WTC11 (cell line): ENCODE results near the gene SDHB. TPM values are rescaled to one million over a fixed set of nuclear protein-coding genes. Genes with fewer than 3 reads are reported as not detected.

ENCODE experiments used
- ATAC-seq: fragments of 200-7000 bp; cut with Tn5 transposase; 2 replicates; pipeline ENCODE4 v1.10.0; 2021; ENCODE audit warnings: mild to moderate bottlenecking, moderate library complexity
- CTCF ChIA-PET: fragments of 300-600 bp; sonication (Branson Sonifier 250); formaldehyde crosslinking; loops from one replicate; lab custom pipeline; 2021; ENCODE audit warnings: antibody characterized with exemption; lab: Charles Lee
- POLR2A ChIA-PET: fragments of 350-600 bp; sonication (Branson Sonifier 250); formaldehyde crosslinking; loops from one replicate; lab custom pipeline; 2021; ENCODE audit warnings: antibody characterized with exemption; lab: Charles Lee
- DNase-seq: peaks from one replicate; pipeline ENCODE4 v3.0.0; 2021; ENCODE audit warnings: low spot score
- H3K27ac Mint-ChIP-seq: 2 replicates; pipeline ENCODE4 v1.8.0; 2021; ENCODE audit warnings: mixed read lengths
- H3K27me3 Mint-ChIP-seq: 2 replicates; pipeline ENCODE4 v1.8.0; 2021; ENCODE audit warnings: low read depth, mild to moderate bottlenecking, moderate library complexity, mixed read lengths
- H3K36me3 Mint-ChIP-seq: 2 replicates; pipeline ENCODE4 v1.8.0; 2021; ENCODE audit warnings: mixed read lengths
- H3K4me1 Mint-ChIP-seq: 2 replicates; pipeline ENCODE4 v1.8.0; 2022; ENCODE audit warnings: mixed read lengths
- H3K4me3 Mint-ChIP-seq: 2 replicates; pipeline ENCODE4 v1.8.0; 2021; ENCODE audit warnings: mild to moderate bottlenecking, moderate library complexity, mixed read lengths
- H3K9me3 Mint-ChIP-seq: 2 replicates; pipeline ENCODE4 v1.8.0; 2021; ENCODE audit warnings: mixed read lengths
- CREB1 ChIP-seq: sonication (generic); formaldehyde crosslinking; IDR thresholded peaks from 2 replicates; pipeline ENCODE4 v1.8.0; 2023; ENCODE audit warnings: mild to moderate bottlenecking, missing genetic modification reagents
- EMX1 ChIP-seq: fragments of 250-450 bp; sonication (Bioruptor Pico); IDR thresholded peaks from 2 replicates; pipeline ENCODE4 v1.8.0; 2021; ENCODE audit warnings: mild to moderate bottlenecking
- JAZF1 ChIP-seq: fragments of 250-450 bp; sonication (Bioruptor Pico); IDR thresholded peaks from 2 replicates; pipeline ENCODE4 v1.9.0; 2021; ENCODE audit warnings: moderate library complexity, mild to moderate bottlenecking, inconsistent platforms
- KAT7 ChIP-seq: sonication (generic); formaldehyde crosslinking; IDR thresholded peaks from 2 replicates; pipeline ENCODE4 v1.8.1; 2023; ENCODE audit warnings: missing genetic modification reagents, mild to moderate bottlenecking, borderline replicate concordance
- MYBL2 ChIP-seq: sonication (generic); formaldehyde crosslinking; IDR thresholded peaks from 2 replicates; pipeline ENCODE4 v1.8.1; 2023; ENCODE audit warnings: mild to moderate bottlenecking, moderate library complexity, missing genetic modification reagents
- NFYB ChIP-seq: sonication (generic); formaldehyde crosslinking; conservative IDR thresholded peaks from 2 replicates; pipeline ENCODE4 v1.8.0; 2022; ENCODE audit warnings: low read depth, missing genetic modification reagents
- OVOL2 ChIP-seq: fragments of 250-450 bp; sonication (Bioruptor Pico); IDR thresholded peaks from 2 replicates; pipeline ENCODE4 v1.9.0; 2021; ENCODE audit warnings: mild to moderate bottlenecking, borderline replicate concordance
- PRRX2 ChIP-seq: fragments of 250-450 bp; sonication (Bioruptor Pico); IDR thresholded peaks from 2 replicates; pipeline ENCODE4 v1.8.0; 2021; ENCODE audit warnings: mild to moderate bottlenecking
- SP1 ChIP-seq: sonication (generic); formaldehyde crosslinking; conservative IDR thresholded peaks from 2 replicates; pipeline ENCODE4 v1.8.1; 2022; ENCODE audit warnings: missing genetic modification reagents
- TP53 ChIP-seq: sonication (generic); formaldehyde crosslinking; IDR thresholded peaks from 2 replicates; pipeline ENCODE4 v1.8.1; 2023; ENCODE audit warnings: mild to moderate bottlenecking, missing genetic modification reagents
- ZNF138 ChIP-seq: sonication (generic); formaldehyde crosslinking; conservative IDR thresholded peaks from 2 replicates; pipeline ENCODE4 v1.8.1; 2022; ENCODE audit warnings: mild to moderate bottlenecking, moderate library complexity, missing genetic modification reagents
- ZNF423 ChIP-seq: fragments of 250-450 bp; sonication (Bioruptor Pico); IDR thresholded peaks from 2 replicates; pipeline ENCODE4 v2.1.2; 2022; ENCODE audit warnings: mild to moderate bottlenecking, moderate library complexity
- total RNA-seq: library from RNA; stranded (reverse); gene quantifications from 3 replicates; pipeline ENCODE4 v1.2.3, GENCODE V29; 2021
- TF ChIP-seq, protein P1 (sequence below): fragments of 200-600 bp; IDR thresholded peaks from 2 replicates; pipeline ENCODE4 v1.8.0; 2022; ENCODE audit warnings: antibody characterized with exemption
- TF ChIP-seq, protein P2 (sequence below): sonication (generic); formaldehyde crosslinking; IDR thresholded peaks from 2 replicates; pipeline ENCODE4 v1.8.1; 2022; ENCODE audit warnings: missing genetic modification reagents, borderline replicate concordance
- TF ChIP-seq, protein P3 (sequence below): sonication (generic); formaldehyde crosslinking; IDR thresholded peaks from 2 replicates; pipeline ENCODE4 v1.8.1; 2023; ENCODE audit warnings: mild to moderate bottlenecking, missing genetic modification reagents
- TF ChIP-seq, protein P4 (sequence below): fragments of 250-450 bp; sonication (Bioruptor Pico); IDR thresholded peaks from 2 replicates; pipeline ENCODE4 v1.9.0; 2021; ENCODE audit warnings: mild to moderate bottlenecking
- TF ChIP-seq, protein P5 (sequence below): sonication (generic); formaldehyde crosslinking; IDR thresholded peaks from 2 replicates; pipeline ENCODE4 v1.8.0; 2022; ENCODE audit warnings: mild to moderate bottlenecking, missing genetic modification reagents
- TF ChIP-seq, protein P6 (sequence below): sonication (generic); formaldehyde crosslinking; IDR thresholded peaks from 2 replicates; pipeline ENCODE4 v1.8.1; 2023; ENCODE audit warnings: mild to moderate bottlenecking, missing genetic modification reagents, moderate library complexity
- TF ChIP-seq, protein P7 (sequence below): sonication (generic); formaldehyde crosslinking; IDR thresholded peaks from 2 replicates; pipeline ENCODE4 v1.8.1; 2023; ENCODE audit warnings: mild to moderate bottlenecking, missing genetic modification reagents
- TF ChIP-seq, protein P8 (sequence below): fragments of 250-450 bp; sonication (Bioruptor Pico); IDR thresholded peaks from 2 replicates; pipeline ENCODE4 v1.9.0; 2021; ENCODE audit warnings: mild to moderate bottlenecking
- TF ChIP-seq, protein P9 (sequence below): sonication (generic); formaldehyde crosslinking; IDR thresholded peaks from 2 replicates; pipeline ENCODE4 v1.8.1; 2023; ENCODE audit warnings: mild to moderate bottlenecking, missing genetic modification reagents, borderline replicate concordance

Gene SDHB
- total RNA-seq, 1 experiment from 2014 or later = 89.5 TPM

DNA sequence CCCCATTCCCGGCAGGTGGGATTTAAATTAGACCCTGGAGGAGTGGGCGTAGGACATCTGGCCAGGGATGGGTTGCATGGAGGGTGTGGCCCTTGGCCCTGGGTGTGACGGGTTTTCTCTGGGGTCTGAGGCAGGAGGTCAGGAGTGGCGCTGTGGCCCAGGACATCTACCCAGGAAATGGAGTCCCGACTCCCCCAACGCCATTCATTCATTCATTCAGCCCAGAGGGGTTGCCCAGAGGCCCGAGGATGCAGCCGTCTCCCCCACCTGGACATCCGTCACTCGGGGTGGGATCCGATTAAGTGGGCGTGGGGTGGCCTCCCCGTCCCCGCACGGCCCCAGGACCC lies 42.8 kb downstream of the SDHB start:
- Mint-ChIP-seq H3K9me3 (no peaks in the 10 kb centered on the region), H3K4me3 (peak overlapping the region; percentile 85), H3K27ac (no peak overlapping the region), H3K4me1 (peaks cover 68% of the 10 kb centered on the region), H3K27me3 (no peaks in the 10 kb centered on the region), H3K36me3 (no peaks in the 10 kb centered on the region)
- ATAC-seq (no peak), DNase-seq (no peak)
- ChIA-PET CTCF (interaction anchor here (1.5 to 2.2 kb wide), 3 partner anchors 11 to 390 kb away, joined by 7 to 16 read pairs (median 15); no protein-coding TSS in a partner anchor), POLR2A (no interaction called here)
- TF ChIP-seq, protein P1, sequence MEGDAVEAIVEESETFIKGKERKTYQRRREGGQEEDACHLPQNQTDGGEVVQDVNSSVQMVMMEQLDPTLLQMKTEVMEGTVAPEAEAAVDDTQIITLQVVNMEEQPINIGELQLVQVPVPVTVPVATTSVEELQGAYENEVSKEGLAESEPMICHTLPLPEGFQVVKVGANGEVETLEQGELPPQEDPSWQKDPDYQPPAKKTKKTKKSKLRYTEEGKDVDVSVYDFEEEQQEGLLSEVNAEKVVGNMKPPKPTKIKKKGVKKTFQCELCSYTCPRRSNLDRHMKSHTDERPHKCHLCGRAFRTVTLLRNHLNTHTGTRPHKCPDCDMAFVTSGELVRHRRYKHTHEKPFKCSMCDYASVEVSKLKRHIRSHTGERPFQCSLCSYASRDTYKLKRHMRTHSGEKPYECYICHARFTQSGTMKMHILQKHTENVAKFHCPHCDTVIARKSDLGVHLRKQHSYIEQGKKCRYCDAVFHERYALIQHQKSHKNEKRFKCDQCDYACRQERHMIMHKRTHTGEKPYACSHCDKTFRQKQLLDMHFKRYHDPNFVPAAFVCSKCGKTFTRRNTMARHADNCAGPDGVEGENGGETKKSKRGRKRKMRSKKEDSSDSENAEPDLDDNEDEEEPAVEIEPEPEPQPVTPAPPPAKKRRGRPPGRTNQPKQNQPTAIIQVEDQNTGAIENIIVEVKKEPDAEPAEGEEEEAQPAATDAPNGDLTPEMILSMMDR = no peak
- no peak for TF ChIP-seq EMX1 (CRISPR knock-in tag)
- no peak for TF ChIP-seq CREB1
- TF ChIP-seq, protein P2, sequence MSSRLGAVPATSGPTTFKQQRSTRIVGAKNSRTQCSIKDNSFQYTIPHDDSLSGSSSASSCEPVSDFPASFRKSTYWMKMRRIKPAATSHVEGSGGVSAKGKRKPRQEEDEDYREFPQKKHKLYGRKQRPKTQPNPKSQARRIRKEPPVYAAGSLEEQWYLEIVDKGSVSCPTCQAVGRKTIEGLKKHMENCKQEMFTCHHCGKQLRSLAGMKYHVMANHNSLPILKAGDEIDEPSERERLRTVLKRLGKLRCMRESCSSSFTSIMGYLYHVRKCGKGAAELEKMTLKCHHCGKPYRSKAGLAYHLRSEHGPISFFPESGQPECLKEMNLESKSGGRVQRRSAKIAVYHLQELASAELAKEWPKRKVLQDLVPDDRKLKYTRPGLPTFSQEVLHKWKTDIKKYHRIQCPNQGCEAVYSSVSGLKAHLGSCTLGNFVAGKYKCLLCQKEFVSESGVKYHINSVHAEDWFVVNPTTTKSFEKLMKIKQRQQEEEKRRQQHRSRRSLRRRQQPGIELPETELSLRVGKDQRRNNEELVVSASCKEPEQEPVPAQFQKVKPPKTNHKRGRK (CRISPR knock-in tag) = no peak
- TF ChIP-seq, protein P3, sequence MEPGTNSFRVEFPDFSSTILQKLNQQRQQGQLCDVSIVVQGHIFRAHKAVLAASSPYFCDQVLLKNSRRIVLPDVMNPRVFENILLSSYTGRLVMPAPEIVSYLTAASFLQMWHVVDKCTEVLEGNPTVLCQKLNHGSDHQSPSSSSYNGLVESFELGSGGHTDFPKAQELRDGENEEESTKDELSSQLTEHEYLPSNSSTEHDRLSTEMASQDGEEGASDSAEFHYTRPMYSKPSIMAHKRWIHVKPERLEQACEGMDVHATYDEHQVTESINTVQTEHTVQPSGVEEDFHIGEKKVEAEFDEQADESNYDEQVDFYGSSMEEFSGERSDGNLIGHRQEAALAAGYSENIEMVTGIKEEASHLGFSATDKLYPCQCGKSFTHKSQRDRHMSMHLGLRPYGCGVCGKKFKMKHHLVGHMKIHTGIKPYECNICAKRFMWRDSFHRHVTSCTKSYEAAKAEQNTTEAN (CRISPR knock-in tag) = no peak
- TF ChIP-seq, protein P4, sequence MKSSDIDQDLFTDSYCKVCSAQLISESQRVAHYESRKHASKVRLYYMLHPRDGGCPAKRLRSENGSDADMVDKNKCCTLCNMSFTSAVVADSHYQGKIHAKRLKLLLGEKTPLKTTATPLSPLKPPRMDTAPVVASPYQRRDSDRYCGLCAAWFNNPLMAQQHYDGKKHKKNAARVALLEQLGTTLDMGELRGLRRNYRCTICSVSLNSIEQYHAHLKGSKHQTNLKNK (CRISPR knock-in tag) = no peak
- TF ChIP-seq ZNF423 (CRISPR knock-in tag) = no peak
- no peak for TF ChIP-seq SP1 (CRISPR knock-in tag)
- no peak for TF ChIP-seq ZNF138 (CRISPR knock-in tag)
- TF ChIP-seq JAZF1 (CRISPR knock-in tag) = no peak

DNA sequence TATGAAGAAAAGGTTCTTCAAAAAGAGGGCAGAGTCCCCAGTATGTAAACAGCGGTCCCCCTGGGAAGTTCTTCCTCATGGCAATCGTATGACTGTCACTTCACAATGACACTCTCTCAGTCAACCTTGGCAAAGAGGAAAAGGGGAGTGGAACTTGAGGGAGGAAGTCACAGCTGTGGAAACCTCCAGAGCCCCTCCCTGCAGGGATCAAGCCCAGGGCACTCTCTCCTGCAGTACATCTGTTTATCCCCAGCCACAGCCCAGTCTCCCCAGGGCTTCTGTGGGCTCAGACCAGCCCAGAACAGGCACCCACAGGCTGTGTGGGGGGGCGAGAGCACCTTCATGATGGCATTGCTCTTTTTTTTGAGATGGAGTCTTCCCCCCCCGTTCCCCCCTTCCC lies 44.1 kb downstream of the SDHB start:
- H3K36me3 Mint-ChIP-seq = no peaks in the 10 kb centered on the region
- CTCF ChIA-PET = interaction anchor here (0.6 to 2.2 kb wide), 8 partner anchors 10 to 389 kb away, joined by 3 to 16 read pairs (median 6); no protein-coding TSS in a partner anchor
- TF ChIP-seq, protein P5, sequence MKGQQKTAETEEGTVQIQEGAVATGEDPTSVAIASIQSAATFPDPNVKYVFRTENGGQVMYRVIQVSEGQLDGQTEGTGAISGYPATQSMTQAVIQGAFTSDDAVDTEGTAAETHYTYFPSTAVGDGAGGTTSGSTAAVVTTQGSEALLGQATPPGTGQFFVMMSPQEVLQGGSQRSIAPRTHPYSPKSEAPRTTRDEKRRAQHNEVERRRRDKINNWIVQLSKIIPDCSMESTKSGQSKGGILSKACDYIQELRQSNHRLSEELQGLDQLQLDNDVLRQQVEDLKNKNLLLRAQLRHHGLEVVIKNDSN = no peak
- TF ChIP-seq, protein P6, sequence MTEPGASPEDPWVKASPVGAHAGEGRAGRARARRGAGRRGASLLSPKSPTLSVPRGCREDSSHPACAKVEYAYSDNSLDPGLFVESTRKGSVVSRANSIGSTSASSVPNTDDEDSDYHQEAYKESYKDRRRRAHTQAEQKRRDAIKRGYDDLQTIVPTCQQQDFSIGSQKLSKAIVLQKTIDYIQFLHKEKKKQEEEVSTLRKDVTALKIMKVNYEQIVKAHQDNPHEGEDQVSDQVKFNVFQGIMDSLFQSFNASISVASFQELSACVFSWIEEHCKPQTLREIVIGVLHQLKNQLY (CRISPR knock-in tag) = no peak
- TF ChIP-seq, protein P7, sequence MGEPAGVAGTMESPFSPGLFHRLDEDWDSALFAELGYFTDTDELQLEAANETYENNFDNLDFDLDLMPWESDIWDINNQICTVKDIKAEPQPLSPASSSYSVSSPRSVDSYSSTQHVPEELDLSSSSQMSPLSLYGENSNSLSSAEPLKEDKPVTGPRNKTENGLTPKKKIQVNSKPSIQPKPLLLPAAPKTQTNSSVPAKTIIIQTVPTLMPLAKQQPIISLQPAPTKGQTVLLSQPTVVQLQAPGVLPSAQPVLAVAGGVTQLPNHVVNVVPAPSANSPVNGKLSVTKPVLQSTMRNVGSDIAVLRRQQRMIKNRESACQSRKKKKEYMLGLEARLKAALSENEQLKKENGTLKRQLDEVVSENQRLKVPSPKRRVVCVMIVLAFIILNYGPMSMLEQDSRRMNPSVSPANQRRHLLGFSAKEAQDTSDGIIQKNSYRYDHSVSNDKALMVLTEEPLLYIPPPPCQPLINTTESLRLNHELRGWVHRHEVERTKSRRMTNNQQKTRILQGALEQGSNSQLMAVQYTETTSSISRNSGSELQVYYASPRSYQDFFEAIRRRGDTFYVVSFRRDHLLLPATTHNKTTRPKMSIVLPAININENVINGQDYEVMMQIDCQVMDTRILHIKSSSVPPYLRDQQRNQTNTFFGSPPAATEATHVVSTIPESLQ (CRISPR knock-in tag) = no peak
- TF ChIP-seq KAT7 (CRISPR knock-in tag) = no peak
- TF ChIP-seq, protein P8, sequence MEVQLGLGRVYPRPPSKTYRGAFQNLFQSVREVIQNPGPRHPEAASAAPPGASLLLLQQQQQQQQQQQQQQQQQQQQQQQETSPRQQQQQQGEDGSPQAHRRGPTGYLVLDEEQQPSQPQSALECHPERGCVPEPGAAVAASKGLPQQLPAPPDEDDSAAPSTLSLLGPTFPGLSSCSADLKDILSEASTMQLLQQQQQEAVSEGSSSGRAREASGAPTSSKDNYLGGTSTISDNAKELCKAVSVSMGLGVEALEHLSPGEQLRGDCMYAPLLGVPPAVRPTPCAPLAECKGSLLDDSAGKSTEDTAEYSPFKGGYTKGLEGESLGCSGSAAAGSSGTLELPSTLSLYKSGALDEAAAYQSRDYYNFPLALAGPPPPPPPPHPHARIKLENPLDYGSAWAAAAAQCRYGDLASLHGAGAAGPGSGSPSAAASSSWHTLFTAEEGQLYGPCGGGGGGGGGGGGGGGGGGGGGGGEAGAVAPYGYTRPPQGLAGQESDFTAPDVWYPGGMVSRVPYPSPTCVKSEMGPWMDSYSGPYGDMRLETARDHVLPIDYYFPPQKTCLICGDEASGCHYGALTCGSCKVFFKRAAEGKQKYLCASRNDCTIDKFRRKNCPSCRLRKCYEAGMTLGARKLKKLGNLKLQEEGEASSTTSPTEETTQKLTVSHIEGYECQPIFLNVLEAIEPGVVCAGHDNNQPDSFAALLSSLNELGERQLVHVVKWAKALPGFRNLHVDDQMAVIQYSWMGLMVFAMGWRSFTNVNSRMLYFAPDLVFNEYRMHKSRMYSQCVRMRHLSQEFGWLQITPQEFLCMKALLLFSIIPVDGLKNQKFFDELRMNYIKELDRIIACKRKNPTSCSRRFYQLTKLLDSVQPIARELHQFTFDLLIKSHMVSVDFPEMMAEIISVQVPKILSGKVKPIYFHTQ = no peak
- no peak for TF ChIP-seq NFYB (CRISPR knock-in tag)
- TF ChIP-seq PRRX2 = no peak
- no peak for TF ChIP-seq MYBL2 (CRISPR knock-in tag)
- no peak for TF ChIP-seq OVOL2
- TF ChIP-seq, protein P9, sequence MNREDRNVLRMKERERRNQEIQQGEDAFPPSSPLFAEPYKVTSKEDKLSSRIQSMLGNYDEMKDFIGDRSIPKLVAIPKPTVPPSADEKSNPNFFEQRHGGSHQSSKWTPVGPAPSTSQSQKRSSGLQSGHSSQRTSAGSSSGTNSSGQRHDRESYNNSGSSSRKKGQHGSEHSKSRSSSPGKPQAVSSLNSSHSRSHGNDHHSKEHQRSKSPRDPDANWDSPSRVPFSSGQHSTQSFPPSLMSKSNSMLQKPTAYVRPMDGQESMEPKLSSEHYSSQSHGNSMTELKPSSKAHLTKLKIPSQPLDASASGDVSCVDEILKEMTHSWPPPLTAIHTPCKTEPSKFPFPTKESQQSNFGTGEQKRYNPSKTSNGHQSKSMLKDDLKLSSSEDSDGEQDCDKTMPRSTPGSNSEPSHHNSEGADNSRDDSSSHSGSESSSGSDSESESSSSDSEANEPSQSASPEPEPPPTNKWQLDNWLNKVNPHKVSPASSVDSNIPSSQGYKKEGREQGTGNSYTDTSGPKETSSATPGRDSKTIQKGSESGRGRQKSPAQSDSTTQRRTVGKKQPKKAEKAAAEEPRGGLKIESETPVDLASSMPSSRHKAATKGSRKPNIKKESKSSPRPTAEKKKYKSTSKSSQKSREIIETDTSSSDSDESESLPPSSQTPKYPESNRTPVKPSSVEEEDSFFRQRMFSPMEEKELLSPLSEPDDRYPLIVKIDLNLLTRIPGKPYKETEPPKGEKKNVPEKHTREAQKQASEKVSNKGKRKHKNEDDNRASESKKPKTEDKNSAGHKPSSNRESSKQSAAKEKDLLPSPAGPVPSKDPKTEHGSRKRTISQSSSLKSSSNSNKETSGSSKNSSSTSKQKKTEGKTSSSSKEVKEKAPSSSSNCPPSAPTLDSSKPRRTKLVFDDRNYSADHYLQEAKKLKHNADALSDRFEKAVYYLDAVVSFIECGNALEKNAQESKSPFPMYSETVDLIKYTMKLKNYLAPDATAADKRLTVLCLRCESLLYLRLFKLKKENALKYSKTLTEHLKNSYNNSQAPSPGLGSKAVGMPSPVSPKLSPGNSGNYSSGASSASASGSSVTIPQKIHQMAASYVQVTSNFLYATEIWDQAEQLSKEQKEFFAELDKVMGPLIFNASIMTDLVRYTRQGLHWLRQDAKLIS (CRISPR knock-in tag) = no peak
- TF ChIP-seq TP53 = no peak

More for the DNA sequence above, 44.1 kb downstream of the SDHB start:
- H3K4me3 Mint-ChIP-seq = no peak overlapping the region; the same call in 1 of the 2 replicates
- no peak overlapping the region for H3K27ac Mint-ChIP-seq
- no peaks in the 10 kb centered on the region for H3K9me3 Mint-ChIP-seq
- no peaks in the 10 kb centered on the region for H3K27me3 Mint-ChIP-seq
- H3K4me1 Mint-ChIP-seq = peaks cover 54% of the 10 kb centered on the region
- ATAC-seq (no peak), DNase-seq (no peak)
- POLR2A ChIA-PET = no interaction called here
